Neural cell (in vitro differentiated cells): ENCODE results near the gene MAMDC2.
A peak's percentile ranks its signal among the peaks of the same experiment; 100 is the strongest.

ENCODE experiments used
- CTCF ChIP-seq: fragments of 450-650 bp; IDR thresholded peaks from 2 replicates; pipeline ENCODE4 v1.5.1; 2014; ENCODE audit warnings: antibody characterized with exemption, mild to moderate bottlenecking, moderate library complexity; ENCODE audit not compliant: poor library complexity, severe bottlenecking
- TAF1 ChIP-seq: IDR thresholded peaks from 2 replicates; pipeline ENCODE4 v1.6.1; 2012; ENCODE audit warnings: low read depth

DNA sequence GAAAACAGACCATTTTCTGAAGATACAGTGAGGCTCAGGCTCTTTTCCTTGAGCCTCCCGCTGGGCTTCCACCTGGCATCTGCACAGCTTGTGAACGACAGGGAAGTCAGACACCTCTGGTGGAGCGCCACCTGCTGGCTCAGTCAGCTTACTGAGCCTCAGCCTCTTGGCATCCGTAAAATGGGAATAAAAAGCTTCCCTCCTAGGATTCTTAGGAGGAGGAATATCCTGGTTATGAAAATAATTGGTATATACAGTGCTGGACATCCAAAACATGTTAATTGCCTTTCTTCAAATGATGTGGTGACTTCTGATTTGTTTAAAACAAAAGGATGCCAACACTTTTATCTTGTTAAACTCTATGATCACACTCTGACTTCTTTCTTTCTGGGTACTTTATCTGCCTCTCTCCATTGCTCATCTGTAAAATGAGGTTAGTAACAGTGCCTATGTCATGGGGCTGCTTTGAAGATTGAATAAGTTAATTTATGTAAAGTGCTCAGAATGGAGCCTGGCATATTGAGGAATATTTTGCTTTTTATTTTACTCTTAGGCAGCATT, 67.5 kb downstream of the MAMDC2 start:
- peak; percentile 68 for TF ChIP-seq CTCF
- no peak for TF ChIP-seq TAF1
